GM12874 (cell line): ENCODE data around the gene GALNS.

Source experiments
- TF ChIP-seq, protein P1 (sequence below): IDR thresholded peaks from 2 replicates; pipeline ENCODE4 v1.5.1; 2011; ENCODE audit warnings: low read depth, mild to moderate bottlenecking, control low read depth, low read length, moderate library complexity; ENCODE audit not compliant: insufficient read depth

Gene GALNS

DNA sequence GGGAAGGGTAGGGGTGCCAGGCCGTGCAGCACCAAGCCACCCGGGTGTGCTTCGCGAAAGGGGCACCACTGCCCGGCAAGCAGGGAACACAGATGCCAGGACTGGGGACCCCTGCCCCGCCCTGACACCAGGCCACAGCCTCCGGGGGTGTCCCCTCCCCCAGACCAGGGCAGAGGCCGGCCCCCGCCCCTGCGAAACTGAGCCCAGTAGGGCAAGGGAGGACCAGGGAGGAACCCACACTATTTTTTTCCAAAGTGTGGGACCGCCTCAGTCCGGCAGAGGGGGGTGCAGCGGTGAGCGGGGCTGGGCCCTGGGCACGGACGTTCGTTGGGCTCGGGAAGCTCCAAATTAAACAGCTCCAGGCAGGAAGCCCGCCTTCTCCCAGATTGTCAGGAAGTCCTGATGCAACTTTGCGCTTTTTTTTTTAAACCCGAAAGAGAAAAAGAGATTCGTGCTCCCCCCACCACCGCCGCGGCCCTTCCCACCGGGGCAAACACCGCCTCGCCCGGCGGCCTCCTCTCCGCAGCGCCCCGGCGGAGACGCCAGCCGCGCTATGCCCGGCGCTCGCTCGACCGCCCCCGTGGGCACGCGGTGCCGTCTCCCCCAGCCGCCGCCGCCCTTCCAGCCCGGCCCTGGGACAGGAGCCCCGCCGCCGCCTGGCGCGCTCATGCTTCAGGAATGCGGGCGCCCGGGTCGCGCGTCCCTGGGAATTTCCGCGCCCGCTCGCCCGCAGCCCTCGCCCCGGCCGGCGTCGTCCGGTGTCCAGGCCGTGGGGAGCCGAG lies 72.5 kb downstream of the GALNS start:
- TF ChIP-seq, protein P1, sequence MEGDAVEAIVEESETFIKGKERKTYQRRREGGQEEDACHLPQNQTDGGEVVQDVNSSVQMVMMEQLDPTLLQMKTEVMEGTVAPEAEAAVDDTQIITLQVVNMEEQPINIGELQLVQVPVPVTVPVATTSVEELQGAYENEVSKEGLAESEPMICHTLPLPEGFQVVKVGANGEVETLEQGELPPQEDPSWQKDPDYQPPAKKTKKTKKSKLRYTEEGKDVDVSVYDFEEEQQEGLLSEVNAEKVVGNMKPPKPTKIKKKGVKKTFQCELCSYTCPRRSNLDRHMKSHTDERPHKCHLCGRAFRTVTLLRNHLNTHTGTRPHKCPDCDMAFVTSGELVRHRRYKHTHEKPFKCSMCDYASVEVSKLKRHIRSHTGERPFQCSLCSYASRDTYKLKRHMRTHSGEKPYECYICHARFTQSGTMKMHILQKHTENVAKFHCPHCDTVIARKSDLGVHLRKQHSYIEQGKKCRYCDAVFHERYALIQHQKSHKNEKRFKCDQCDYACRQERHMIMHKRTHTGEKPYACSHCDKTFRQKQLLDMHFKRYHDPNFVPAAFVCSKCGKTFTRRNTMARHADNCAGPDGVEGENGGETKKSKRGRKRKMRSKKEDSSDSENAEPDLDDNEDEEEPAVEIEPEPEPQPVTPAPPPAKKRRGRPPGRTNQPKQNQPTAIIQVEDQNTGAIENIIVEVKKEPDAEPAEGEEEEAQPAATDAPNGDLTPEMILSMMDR, result peak; percentile 62

DNA sequence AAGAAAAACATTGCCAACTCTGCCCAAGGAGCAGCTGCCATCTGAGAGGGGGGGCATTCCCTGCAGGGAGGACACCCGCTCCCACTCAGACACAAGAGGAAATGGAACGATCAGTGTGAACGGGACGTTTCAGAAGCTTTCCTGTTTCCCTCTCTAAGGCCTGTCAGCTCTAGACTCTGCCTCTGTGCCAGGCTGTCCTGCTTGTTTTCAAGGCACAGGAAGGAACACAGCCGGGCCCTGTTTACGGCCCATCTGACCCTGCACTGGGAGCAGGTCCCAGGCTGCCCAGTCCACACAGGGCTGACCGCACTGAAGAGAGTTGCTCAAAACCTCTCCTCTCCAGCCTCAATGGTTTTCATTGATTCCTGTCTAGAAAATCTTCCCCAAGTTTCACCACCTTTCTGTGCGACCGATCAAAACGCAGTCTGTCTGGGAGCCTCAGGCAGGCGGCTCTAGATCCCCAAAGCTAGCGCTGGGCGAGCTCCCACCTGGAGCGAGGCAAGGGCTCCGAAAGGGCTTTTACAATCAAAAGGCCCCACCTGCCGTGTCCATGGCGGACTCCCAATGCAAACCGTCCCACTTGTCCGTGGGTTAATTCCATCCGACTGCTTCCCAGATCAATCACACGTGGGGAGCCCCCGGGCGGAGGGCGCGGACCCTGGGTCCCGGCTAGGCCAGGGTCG lies 73.2 kb downstream of the GALNS start:
- TF ChIP-seq, protein P1, result no peak

DNA sequence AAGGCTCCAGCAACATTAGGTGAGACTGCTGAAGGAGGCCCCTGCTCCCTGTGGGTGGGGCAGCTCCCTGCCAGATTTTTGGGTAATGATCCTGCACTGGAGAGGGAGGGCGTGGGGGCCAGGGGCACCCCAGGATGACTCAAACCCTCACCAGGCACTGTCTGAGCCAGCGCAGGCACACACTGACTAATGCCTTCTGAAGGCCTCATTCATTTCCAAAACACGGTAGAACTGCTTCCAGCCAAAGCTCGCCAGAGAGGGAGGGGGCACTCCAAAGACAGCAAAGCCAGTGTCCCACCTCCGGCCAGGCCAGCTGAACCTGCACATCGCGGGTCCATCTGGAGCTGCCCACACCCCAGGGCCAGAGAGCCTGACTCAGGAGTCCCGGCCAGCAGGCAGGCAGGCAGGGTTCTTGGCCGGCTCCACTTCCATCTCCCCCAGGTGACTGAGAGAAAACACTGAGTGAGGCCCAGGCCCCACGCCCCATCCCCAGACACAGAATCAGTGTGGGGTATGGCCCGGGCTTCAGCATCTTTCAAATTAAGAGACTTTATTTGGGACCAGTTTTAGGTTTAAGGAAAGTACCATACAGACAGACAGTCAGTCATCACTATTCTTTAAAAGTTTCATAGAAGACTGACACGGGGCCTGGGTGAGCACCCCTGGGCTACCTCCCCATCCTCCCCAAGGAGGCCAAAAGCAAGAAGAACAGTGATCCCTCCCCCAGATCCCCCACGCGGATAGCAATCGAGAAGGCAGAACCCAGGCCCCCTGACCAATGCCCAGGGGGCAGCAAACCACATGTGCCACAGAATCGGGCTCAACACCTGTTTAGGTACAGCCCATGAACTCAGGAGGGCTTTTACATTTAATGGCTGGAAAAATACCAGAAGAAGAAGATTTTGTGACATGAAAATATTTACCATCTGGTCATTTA lies 74.0 kb downstream of the GALNS start:
- TF ChIP-seq, protein P1, result no peak

DNA sequence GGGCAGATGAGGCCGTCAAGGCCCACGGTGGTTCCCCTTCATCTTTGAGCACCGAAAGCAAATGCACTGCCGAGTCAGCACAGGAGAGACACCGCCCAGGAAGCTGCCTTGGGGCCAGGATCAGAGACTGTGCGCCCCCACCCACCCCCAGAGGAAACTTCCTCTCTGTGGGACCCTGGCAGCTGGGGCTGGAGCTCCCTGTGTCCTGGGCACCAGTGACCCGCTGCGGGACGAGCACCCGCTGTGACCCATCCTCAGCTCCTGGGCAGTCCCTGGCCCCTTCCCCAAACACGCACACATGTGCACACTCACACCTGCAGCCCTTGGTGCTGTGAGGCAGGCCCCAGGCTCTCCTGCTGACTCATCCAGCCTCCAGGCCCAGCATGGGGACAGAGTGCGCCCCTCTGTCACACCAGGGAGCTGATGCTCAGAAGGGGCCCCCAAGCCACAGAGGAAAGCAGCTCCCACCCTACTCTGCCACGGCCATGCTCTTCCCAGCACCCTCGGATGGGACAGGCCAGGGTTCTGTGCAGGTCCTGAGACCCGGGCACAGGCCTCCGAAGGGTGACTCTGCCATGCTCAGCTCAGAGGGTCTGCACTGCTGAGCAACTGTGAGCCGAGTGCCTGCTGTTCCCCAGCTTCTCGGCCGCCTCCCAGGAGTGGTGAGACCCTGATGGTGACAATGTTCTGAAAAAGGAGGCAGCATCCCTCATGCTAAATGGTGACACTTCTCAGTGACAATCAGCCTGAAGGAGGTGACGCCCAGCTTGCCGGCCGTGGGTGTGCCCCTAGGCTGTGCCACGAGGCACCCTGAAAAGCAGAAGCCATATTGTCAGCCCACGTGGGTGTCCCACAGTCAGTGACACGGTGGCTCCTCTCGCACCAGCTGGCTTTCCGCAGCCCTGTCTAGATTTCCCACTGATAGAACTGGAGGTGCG lies 75.3 kb downstream of the GALNS start:
- TF ChIP-seq, protein P1, result no peak

DNA sequence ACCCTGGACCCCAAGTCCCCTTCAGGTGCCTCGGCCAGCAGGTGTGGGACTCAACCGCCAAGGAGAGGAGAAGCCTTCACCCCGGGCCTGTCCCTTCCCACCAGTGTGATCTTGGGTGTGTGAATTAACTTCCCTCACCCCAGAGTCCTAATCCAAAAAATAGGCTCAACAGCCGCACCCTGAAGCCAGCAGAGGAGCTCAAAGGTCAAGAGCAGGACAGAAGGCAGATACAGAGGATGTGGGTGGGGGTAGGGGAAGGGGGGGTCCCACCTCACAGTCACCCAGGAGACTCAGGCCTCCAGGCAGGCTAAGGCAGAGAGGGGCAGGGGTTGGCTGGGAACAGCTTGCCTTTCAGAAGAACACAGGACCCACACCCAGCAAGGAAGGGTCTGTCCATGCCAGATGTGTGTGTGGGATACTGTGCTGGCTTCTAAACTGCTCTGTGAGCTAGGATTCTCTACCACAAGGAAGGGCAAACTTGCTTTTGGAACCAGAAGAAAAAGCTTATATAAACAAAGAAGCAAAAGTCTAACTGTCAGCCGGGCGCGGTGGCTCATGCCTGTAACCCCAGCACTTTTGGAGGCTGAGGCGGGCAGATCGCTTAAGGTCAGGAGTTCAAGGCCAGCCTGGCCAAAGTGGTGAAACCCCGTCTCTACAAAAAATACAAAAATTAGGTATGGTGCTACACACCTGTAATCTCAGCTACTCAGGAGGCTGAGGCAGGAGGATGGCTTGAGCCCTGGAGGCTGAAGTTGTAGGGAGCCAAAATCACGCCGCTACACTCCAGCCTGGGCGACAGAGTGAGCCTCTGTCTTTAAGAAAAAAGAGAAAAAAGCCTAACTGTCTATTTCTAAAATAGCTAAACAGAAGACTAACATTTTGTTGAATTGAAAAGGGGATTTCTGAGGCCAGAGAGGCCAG lies 76.3 kb downstream of the GALNS start:
- TF ChIP-seq, protein P1, result no peak
